Activated T-helper 1 cell treated with anti-CD3 and anti-CD28 coated beads, Interleukin-12 subunit alpha, Interleukin-12 subunit beta, Interleukin-2, Interleukin-4 antibody, amounts not matched to agents 30 ng/mL and 10 ng/mL and 1 ng/mL, durations not matched to agents 14 hours and 24 hours and 36 hours (primary cell): ENCODE data around the gene PRRX2. TPM values are rescaled to one million over a fixed set of nuclear protein-coding genes. Genes with fewer than 3 reads are reported as not detected.
"Not testable (repeated sequence)": the region's sequence is repeated elsewhere in the genome, so short reads cannot be mapped to it uniquely, and the experiment has no call there.

Experiments
- DNase-seq: peaks from one replicate; pipeline ENCODE4 v3.0.0; 2021; ENCODE audit warnings: low spot score
- H3K27ac Mint-ChIP-seq: one replicate; pipeline ENCODE4 v1.8.0; 2021; ENCODE audit warnings: mild to moderate bottlenecking, mixed read lengths
- H3K27me3 Mint-ChIP-seq: one replicate; pipeline ENCODE4 v1.8.0; 2022; ENCODE audit warnings: mild to moderate bottlenecking, moderate library complexity, mixed read lengths; ENCODE audit not compliant: insufficient read depth
- H3K36me3 Mint-ChIP-seq: one replicate; pipeline ENCODE4 v1.8.0; 2021; ENCODE audit warnings: low read depth, mixed read lengths
- H3K4me1 Mint-ChIP-seq: one replicate; pipeline ENCODE4 v1.8.0; 2021; ENCODE audit warnings: low read depth, mixed read lengths
- H3K4me3 Mint-ChIP-seq: one replicate; pipeline ENCODE4 v1.8.0; 2021; ENCODE audit warnings: mild to moderate bottlenecking, moderate library complexity, mixed read lengths
- H3K9me3 Mint-ChIP-seq: one replicate; pipeline ENCODE4 v1.8.0; 2021; ENCODE audit warnings: mixed read lengths
- intact Hi-C: fragments of 100-400 bp; cut with micrococcal nuclease; formaldehyde crosslinking; loops from one replicate; pipeline ENCODE4 v1.15.1; 2024
- total RNA-seq: library from RNA; stranded (reverse); gene quantifications from 2 replicates; pipeline ENCODE4 v1.2.3, GENCODE V29; 2022

PRRX2 gene
- total RNA-seq, 1 donor from 2014 or later: 7.8 TPM

DNA sequence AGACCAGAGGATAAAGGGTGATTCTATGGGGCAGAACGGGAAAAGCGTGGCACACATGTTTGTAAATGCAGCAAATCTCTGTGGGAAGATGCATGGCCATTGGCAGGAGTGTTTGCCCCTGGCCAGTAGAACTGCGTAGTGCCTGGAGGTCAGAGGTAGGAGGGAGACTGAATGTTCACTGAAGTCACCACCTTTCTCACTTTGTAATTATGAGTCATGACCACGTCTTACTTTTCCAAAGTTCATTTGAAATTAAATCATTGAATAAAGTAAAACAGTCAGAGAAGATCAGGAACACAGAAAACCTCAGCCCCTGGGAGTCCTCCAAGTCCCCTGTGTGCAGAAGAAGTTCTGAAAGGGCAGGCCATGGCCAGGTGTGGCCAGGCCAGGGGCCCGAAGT lies 82.8 kb downstream of the PRRX2 start:
- intact Hi-C loops: no loop called here
- no peaks in the 10 kb centered on the region for H3K36me3 Mint-ChIP-seq
- H3K4me1 Mint-ChIP-seq: peaks cover 9% of the 10 kb centered on the region
- no peak overlapping the region for H3K27ac Mint-ChIP-seq
- H3K4me3 Mint-ChIP-seq: no peak overlapping the region
- H3K27me3 Mint-ChIP-seq: peaks cover 4% of the 10 kb centered on the region
- no peaks in the 10 kb centered on the region for H3K9me3 Mint-ChIP-seq
- no peak for DNase-seq

DNA sequence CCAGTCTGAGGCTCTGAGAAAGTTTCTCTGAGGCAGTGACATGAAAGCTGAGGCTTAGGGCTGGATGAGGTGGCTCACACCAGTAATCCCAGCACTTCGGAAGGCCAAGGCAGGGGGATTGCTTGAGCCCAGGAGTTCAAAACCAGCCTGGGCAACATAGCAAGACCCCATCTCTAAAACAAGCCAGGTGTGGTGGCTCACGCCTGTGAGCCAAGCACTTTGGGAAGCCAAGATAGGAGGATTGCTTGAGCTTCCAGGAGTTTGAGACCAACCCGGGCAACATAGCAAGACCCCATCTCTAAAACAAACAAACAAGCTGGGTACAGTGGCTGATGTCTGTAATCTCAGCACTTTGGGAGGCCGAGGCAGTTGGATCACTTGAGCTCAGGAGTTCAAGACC lies 83.6 kb downstream of the PRRX2 start:
- intact Hi-C loops, H3K36me3 Mint-ChIP-seq, H3K9me3 Mint-ChIP-seq, H3K4me3 Mint-ChIP-seq, DNase-seq, H3K27me3 Mint-ChIP-seq, H3K27ac Mint-ChIP-seq: not testable (repeated sequence)
- peaks cover 11% of the 10 kb centered on the region for H3K4me1 Mint-ChIP-seq

DNA sequence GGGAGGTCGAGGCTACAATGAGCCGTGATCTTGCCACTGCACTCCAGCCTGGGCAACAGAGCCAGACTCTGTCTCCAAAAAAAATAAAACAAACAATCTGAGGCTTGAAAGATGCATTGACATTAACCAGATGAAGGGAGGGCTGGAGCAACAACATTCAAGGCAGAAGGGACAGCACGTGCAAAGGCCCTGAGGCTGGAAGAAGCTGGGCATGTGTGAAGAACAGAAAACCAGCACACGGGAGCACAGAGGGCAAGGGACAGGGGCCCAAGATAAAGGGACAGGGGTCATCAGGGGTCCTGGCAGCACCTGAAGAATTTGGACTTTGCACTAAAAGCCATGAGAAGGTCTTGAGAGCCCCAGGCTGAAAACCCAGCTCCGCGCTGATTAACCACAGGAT lies 84.1 kb downstream of the PRRX2 start:
- peaks cover 4% of the 10 kb centered on the region for H3K27me3 Mint-ChIP-seq
- H3K36me3 Mint-ChIP-seq: no peaks in the 10 kb centered on the region
- H3K4me1 Mint-ChIP-seq: peaks cover 11% of the 10 kb centered on the region
- intact Hi-C loops: no loop called here
- no peak overlapping the region for H3K4me3 Mint-ChIP-seq
- DNase-seq: no peak
- no peak overlapping the region for H3K27ac Mint-ChIP-seq
- no peaks in the 10 kb centered on the region for H3K9me3 Mint-ChIP-seq

DNA sequence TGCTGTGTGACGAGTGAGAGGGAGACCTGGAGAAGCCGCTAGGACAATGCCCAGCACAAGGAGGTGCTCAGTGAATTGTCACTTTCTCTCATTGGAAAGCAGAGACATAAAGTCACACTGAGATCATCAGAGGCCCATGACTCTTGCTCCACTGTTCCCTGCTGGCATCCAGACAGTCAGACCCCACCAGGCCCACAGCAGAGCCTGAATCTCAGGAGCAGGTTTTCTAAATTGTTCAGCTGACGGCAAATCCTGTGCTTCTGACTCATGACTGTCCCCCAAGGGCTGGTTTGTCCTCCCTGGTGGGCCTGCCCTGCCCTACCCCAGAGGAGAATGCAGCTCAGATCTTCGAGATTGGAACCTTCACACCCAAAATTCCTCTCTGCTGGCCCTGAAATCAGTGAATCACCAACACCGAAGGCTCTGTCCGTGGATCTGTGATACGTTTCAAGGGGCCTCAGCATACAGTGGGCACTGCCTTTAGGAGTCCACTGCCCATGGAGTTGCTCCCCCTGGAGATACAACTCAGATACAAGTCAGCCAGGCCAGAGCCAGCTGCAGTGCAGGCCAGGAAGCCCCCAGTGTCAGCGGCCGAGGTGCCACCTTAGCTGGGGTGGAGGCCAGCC lies 84.7 kb downstream of the PRRX2 start:
- no peak for DNase-seq
- H3K27ac Mint-ChIP-seq: no peak overlapping the region
- peaks cover 4% of the 10 kb centered on the region for H3K27me3 Mint-ChIP-seq
- H3K4me3 Mint-ChIP-seq: no peak overlapping the region
- H3K4me1 Mint-ChIP-seq: peaks cover 11% of the 10 kb centered on the region
- intact Hi-C loops: no loop called here
- no peaks in the 10 kb centered on the region for H3K36me3 Mint-ChIP-seq
- no peaks in the 10 kb centered on the region for H3K9me3 Mint-ChIP-seq

DNA sequence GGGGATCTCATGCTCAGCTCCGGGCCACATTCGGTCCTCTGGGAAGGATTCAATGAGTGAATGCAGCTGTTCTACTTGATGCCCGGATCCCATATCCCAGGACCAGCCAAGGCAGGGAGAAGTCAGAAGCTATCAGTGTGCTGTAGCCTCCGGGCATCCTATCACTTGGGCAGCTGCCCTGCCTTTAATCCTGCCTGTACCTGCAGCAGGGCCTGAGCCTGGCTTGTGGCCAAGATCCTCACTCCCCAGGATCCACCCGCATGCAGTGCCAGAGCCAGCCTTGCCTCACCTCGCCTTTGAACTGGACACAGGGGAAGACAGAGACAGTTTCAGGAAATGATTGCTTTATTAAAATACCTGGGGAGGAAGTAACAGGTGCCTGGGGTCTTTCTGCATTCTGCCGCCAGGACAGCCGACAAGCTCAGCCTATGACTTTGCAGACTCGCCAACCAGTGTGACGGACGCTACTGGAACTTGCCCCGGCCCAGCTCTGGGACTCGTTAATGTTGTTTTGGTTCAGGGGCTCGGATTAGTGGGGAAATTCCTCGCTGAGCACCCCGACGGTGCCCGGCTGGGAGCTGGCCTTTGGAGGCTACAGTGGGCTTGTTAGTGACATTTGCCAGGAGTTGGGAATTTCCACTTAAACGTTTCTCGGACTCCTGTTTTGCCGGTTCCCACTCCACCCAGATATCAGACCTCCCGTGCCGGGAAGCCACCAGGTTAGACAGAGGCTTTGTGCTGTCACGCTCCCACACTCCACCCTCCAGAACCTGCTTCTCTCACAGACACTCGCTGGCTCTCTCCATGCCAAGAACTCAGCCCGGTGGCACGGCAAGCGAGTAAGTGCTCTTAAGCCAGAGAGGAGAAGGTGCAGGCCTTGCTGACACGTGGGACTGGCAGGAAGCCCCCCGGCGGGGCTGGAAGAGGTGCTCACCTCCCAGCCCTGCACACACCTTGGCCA lies 86.7 kb downstream of the PRRX2 start:
- Mint-ChIP-seq H3K27ac (no peak overlapping the region), H3K4me1 (peaks cover 15% of the 10 kb centered on the region), H3K36me3 (no peaks in the 10 kb centered on the region), H3K27me3 (peaks cover 6% of the 10 kb centered on the region), H3K4me3 (no peak overlapping the region), H3K9me3 (no peaks in the 10 kb centered on the region)
- intact Hi-C loops: no loop called here
- no peak for DNase-seq

DNA sequence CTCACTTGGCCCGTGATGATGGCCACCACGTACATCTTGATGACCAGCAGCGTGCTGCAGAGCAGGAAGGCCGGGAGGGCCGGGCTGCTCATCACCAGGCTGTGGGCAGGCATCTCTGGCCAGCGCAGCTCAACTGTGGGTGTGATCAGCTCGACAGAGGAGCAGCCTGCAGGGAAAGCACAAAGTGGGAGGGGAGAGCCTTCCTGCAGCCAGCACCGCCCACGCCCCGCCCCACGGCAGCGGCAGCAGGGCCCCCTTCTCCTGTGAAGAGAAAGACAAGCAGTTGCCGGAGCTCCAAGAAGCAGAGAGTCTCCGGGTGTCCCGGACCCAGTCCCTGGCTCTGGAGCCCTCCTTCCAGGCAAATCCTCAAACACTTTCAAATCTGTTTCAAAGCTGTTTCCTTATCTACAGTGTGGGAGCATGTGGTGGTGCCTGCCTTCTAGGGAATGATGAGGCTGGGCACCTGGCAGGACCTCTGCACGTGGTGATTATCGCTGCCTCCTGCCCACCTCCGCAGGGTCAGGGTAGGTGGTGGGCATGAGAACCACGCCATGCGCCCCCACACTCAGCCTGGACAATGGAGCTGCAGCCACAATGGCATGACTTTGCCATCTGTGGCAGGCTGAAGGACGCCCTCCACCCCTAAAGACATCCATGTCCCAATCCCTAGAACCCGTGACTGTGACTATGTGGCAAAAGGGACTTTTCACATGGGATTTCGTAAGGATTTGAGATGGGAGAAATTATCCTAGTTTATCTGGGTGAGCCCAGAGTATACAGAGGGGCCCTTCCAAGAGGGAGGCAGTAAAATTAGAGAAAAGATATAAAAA lies 87.7 kb downstream of the PRRX2 start, which contains the start of gene PTGES:
TSS of gene PTGES (minus strand) at position 143 of the 830 bp plus-strand sequence. CDS start at position 113, 30 bp downstream.
- no peaks in the 10 kb centered on the region for H3K36me3 Mint-ChIP-seq
- DNase-seq: peak; percentile 58
- no peaks in the 10 kb centered on the region for H3K9me3 Mint-ChIP-seq
- H3K27me3 Mint-ChIP-seq: peaks cover 6% of the 10 kb centered on the region
- intact Hi-C loops: no loop called here
- H3K4me3 Mint-ChIP-seq: peak within 1 kb of the TSS; percentile 24
- no peak within 1 kb of the TSS for H3K27ac Mint-ChIP-seq
- peaks cover 19% of the 10 kb centered on the region for H3K4me1 Mint-ChIP-seq

DNA sequence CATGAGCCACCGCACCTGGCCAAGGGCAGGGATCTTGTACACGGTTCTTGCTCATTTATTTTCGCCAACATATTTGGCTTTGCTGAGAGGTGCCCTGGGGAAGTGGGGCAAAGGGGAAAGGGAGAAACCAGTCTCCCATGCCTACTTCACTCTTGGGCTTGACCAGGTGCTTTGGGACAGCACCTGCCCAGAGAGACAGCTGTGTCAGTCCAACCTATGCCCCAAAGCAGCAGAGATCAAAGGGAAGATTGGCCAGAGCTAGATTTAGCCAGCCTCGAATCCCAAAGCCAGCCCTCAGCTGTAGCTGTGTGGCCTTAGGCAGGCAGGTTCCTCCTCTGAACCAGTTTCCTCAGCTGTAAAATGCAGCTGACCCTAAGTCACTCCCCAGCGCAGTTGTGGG lies 89.7 kb downstream of the PRRX2 start:
- H3K36me3 Mint-ChIP-seq: no peaks in the 10 kb centered on the region
- peaks cover 19% of the 10 kb centered on the region for H3K4me1 Mint-ChIP-seq
- no peak for DNase-seq
- intact Hi-C loops: no loop called here
- no peak overlapping the region for H3K4me3 Mint-ChIP-seq
- peaks cover 6% of the 10 kb centered on the region for H3K27me3 Mint-ChIP-seq
- H3K27ac Mint-ChIP-seq: no peak overlapping the region
- H3K9me3 Mint-ChIP-seq: no peaks in the 10 kb centered on the region

DNA sequence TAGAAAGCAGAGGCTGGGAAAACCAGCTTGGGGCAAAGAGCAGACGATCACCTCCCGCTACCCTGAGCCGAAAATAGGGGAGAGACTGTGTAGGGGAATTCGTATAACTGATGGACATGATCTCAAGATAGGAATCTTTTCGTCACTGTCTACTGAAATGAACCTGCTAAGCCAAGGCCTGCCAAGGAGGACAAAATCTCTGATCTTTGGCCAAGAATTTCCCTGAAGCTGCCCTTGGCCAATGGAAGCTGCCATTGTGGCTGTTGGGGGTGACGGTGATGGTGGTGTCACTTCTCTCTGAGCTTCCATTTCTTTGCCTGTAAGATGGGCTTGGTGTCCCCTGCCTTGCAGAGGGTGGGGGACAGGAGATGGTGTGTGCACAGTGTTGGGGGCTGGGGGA lies 90.7 kb downstream of the PRRX2 start:
- Mint-ChIP-seq H3K27me3 (peaks cover 6% of the 10 kb centered on the region), H3K36me3 (no peaks in the 10 kb centered on the region), H3K27ac (no peak overlapping the region), H3K4me3 (no peak overlapping the region), H3K9me3 (no peaks in the 10 kb centered on the region), H3K4me1 (peaks cover 19% of the 10 kb centered on the region)
- intact Hi-C loops: no loop called here
- no peak for DNase-seq

DNA sequence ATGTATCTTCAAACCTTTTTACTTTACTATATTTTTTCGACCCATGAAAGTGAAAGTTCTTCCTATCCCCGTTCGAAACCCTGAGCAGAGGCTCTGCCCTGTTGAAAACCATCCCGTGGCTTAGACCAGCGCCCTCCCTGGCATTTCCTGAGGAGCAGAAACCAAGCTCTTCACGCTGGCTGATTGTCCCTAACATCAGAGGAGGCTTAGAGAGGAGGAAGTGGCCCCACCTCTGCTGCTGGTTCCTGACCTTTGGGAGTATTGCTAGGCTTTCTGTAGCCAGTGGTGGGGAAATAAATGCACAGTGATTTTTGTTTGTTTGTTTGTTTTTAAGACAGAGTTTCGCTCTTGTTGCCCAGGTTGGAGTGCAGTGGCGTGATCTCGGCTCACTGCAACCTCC lies 91.6 kb downstream of the PRRX2 start:
- Mint-ChIP-seq H3K4me1 (peaks cover 19% of the 10 kb centered on the region), H3K36me3 (no peaks in the 10 kb centered on the region), H3K27me3 (peaks cover 6% of the 10 kb centered on the region), H3K9me3 (no peaks in the 10 kb centered on the region), H3K27ac (no peak overlapping the region), H3K4me3 (no peak overlapping the region)
- intact Hi-C loops: no loop called here
- DNase-seq: no peak

DNA sequence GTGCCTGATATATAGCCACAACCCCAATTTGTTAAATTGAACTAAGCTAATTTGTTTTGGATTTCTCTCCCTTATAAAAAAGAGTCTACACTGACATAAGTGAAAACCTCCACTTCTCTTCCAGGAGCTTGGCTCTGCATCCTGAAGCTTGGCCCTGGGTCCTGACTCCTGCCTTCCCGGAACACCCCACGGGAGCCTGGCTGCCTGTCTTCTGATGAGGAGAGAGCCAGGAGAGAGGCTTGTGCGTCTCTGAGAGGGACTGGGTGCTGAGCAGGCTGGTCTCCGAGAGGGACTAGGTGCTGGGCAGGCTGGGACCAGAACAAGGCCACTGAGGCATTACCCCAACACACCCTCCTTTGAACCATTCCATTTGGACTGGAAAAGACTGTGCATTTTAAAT lies 93.9 kb downstream of the PRRX2 start:
- Mint-ChIP-seq H3K9me3 (no peaks in the 10 kb centered on the region), H3K27ac (no peak overlapping the region), H3K4me3 (no peak overlapping the region), H3K4me1 (peaks cover 9% of the 10 kb centered on the region), H3K36me3 (no peaks in the 10 kb centered on the region), H3K27me3 (peaks cover 7% of the 10 kb centered on the region)
- intact Hi-C loops: no loop called here
- DNase-seq: no peak

DNA sequence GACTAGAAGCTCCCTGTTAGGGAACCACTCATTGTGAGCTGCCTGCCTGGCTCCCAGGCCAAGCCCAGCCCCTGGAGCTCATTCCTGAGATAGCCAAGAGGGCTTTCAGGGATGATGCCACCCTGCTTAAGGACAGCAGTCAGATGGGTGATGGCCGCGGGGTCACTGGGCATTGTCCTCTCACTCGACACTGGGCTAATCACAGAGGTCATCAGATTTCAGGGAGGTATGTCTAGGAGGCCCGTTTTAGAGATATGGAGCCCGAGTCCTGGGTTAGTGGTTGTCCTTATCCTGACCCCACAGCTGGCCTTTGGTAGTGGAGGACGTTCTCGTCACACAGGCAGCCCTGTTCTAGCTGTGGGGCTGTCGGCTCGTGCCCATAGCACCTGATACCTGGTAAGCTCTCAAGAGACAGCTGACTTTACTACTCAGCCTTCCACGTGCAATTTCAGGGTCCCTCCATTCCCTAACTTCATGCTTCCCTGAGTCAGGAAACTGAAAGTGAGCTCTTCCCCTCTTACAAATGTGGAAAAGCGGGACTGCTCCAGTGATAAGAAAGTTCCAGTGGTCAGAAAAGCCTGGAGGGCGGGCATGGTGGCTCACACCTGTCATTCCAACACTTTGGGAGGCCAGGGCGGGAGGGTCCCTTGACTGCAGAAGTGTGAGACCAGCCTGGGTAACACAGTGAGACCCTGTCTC lies 94.5 kb downstream of the PRRX2 start:
- H3K4me1 Mint-ChIP-seq: peaks cover 9% of the 10 kb centered on the region
- no peak for DNase-seq
- H3K9me3 Mint-ChIP-seq: no peaks in the 10 kb centered on the region
- peaks cover 7% of the 10 kb centered on the region for H3K27me3 Mint-ChIP-seq
- no peak overlapping the region for H3K27ac Mint-ChIP-seq
- intact Hi-C loops: no loop called here
- H3K4me3 Mint-ChIP-seq: no peak overlapping the region
- H3K36me3 Mint-ChIP-seq: no peaks in the 10 kb centered on the region

DNA sequence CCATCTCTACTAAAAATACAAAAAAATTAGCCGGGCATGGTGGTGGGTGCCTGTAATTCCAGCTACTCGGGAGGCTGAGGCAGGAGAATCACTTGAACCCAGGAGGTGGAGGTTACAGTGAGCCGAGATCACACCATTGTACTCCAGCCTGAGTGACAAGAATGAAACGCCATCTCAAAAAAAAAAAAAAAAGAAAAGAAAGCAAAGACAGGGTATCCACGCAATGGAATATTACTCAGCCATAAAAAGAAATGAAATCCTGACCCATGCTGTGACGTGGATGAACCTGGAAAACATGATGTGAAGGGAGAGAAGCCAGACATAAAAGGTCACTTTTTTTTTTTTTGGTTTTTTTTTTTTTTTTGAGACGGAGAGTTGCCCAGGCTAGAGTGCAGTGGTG lies 95.3 kb downstream of the PRRX2 start:
- H3K4me3 Mint-ChIP-seq, intact Hi-C loops, H3K36me3 Mint-ChIP-seq, H3K4me1 Mint-ChIP-seq, DNase-seq, H3K27ac Mint-ChIP-seq, H3K9me3 Mint-ChIP-seq, H3K27me3 Mint-ChIP-seq: not testable (repeated sequence)
